GM12874 (cell line): ENCODE measurements around the gene IFIT3.
A peak's percentile ranks its signal among the peaks of the same experiment; 100 is the strongest.

ENCODE experiments used
- TF ChIP-seq, protein P1 (sequence below): IDR thresholded peaks from 2 replicates; pipeline ENCODE4 v1.5.1; 2011; ENCODE audit warnings: low read depth, mild to moderate bottlenecking, control low read depth, low read length, moderate library complexity; ENCODE audit not compliant: insufficient read depth

Gene IFIT3

DNA sequence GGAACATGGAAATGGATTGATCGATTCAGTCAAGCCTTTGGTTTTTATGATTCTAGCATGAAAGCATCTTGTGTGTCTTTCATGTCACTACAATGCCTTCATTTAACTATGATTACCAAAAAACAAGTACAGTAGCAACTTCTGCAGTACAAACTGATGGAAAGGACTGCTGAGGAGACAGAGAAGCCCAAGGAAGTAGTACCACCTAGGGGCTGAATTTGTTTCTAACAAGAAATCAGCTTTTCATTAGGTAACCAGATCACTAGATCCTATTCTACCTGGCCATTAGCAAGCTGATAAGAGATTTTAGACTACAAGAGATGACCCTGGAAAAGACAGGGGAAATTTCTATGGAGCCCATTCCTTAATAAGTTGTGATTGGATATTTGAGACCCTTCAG is 61.5 kb downstream of the IFIT3 start:
- TF ChIP-seq, protein P1, sequence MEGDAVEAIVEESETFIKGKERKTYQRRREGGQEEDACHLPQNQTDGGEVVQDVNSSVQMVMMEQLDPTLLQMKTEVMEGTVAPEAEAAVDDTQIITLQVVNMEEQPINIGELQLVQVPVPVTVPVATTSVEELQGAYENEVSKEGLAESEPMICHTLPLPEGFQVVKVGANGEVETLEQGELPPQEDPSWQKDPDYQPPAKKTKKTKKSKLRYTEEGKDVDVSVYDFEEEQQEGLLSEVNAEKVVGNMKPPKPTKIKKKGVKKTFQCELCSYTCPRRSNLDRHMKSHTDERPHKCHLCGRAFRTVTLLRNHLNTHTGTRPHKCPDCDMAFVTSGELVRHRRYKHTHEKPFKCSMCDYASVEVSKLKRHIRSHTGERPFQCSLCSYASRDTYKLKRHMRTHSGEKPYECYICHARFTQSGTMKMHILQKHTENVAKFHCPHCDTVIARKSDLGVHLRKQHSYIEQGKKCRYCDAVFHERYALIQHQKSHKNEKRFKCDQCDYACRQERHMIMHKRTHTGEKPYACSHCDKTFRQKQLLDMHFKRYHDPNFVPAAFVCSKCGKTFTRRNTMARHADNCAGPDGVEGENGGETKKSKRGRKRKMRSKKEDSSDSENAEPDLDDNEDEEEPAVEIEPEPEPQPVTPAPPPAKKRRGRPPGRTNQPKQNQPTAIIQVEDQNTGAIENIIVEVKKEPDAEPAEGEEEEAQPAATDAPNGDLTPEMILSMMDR = peak; percentile 6; the same call in 1 of the 2 replicates
